Measurements from ENCODE around the gene EGLN2.

Gene EGLN2

GRCh38 chr19:40777937-40778705 lies 20.9 kb upstream of the EGLN2 start, which contains the start of gene RAB4B (continued):
- TF ChIP-seq KLF17 (tag by site-specific recombination; IDR thresholded peaks at IDR 0.05) (peak; percentile 55), ZBTB10 (tag by site-specific recombination; IDR thresholded peaks at IDR 0.05) (peak; percentile 82), ZBTB11 (tag by site-specific recombination; conservative IDR thresholded peaks at IDR 0.05; ENCODE audit: low read depth) (peak; percentile 87), ZNF292 (tag by site-specific recombination; IDR thresholded peaks at IDR 0.05; ENCODE audit: borderline replicate concordance, low read depth) (no peak), KLF9 (tag by site-specific recombination; IDR thresholded peaks at IDR 0.05; ENCODE audit: low read depth) (peak; percentile 93), MEIS1 (CRISPR knock-in tag; IDR thresholded peaks at IDR 0.05; ENCODE audit: borderline replicate concordance) (no peak), OSR2 (tag by site-specific recombination; IDR thresholded peaks at IDR 0.05) (0 out of 2 replicates have a peak, but pooled peaks have one; percentile 21), KLF16 (tag by site-specific recombination; IDR thresholded peaks at IDR 0.05) (peak; percentile 88), ZSCAN18 (tag by site-specific recombination; IDR thresholded peaks at IDR 0.05) (no peak), ZNF654 (tag by site-specific recombination; IDR thresholded peaks at IDR 0.05; ENCODE audit: low read depth) (no peak), ZXDB (tag by site-specific recombination; IDR thresholded peaks at IDR 0.05) (peak; percentile 62; the same call in 1 of the 2 replicates), ZNF324 (tag by site-specific recombination; IDR thresholded peaks at IDR 0.05) (peak; percentile 36; the same call in 1 of the 2 replicates), HOXA7 (CRISPR knock-in tag; IDR thresholded peaks at IDR 0.05; ENCODE audit: borderline replicate concordance) (no peak), ZNF335 (tag by site-specific recombination; conservative IDR thresholded peaks at IDR 0.05) (peak; percentile 95), ZBTB17 (tag by site-specific recombination; IDR thresholded peaks at IDR 0.05) (peak; percentile 99), ZNF596 (tag by site-specific recombination; IDR thresholded peaks at IDR 0.05) (no peak), KLF1 (tag by site-specific recombination; IDR thresholded peaks at IDR 0.05) (peak; percentile 79), KLF7 (tag by site-specific recombination; IDR thresholded peaks at IDR 0.05; ENCODE audit: borderline replicate concordance) (peak; percentile 65; the same call in 1 of the 2 replicates), GLIS2 (tag by site-specific recombination; IDR thresholded peaks at IDR 0.05) (peak; percentile 100), ZNF629 (tag by site-specific recombination; IDR thresholded peaks at IDR 0.05) (peak; percentile 38), ZBTB21 (tag by site-specific recombination; IDR thresholded peaks at IDR 0.05) (peak; percentile 27), ZBTB8A (tag by site-specific recombination; IDR thresholded peaks at IDR 0.05) (no peak; the same call in 1 of the 2 replicates)
- TF ChIP-seq, protein P1, sequence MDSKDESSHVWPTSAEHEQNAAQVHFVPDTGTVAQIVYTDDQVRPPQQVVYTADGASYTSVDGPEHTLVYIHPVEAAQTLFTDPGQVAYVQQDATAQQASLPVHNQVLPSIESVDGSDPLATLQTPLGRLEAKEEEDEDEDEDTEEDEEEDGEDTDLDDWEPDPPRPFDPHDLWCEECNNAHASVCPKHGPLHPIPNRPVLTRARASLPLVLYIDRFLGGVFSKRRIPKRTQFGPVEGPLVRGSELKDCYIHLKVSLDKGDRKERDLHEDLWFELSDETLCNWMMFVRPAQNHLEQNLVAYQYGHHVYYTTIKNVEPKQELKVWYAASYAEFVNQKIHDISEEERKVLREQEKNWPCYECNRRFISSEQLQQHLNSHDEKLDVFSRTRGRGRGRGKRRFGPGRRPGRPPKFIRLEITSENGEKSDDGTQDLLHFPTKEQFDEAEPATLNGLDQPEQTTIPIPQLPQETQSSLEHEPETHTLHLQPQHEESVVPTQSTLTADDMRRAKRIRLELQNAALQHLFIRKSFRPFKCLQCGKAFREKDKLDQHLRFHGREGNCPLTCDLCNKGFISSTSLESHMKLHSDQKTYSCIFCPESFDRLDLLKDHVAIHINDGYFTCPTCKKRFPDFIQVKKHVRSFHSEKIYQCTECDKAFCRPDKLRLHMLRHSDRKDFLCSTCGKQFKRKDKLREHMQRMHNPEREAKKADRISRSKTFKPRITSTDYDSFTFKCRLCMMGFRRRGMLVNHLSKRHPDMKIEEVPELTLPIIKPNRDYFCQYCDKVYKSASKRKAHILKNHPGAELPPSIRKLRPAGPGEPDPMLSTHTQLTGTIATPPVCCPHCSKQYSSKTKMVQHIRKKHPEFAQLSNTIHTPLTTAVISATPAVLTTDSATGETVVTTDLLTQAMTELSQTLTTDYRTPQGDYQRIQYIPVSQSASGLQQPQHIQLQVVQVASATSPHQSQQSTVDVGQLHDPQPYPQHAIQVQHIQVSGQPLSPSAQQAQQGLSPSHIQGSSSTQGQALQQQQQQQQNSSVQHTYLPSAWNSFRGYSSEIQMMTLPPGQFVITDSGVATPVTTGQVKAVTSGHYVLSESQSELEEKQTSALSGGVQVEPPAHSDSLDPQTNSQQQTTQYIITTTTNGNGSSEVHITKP (tag by site-specific recombination; IDR thresholded peaks at IDR 0.05) = peak; percentile 44
- TF ChIP-seq, protein P2, sequence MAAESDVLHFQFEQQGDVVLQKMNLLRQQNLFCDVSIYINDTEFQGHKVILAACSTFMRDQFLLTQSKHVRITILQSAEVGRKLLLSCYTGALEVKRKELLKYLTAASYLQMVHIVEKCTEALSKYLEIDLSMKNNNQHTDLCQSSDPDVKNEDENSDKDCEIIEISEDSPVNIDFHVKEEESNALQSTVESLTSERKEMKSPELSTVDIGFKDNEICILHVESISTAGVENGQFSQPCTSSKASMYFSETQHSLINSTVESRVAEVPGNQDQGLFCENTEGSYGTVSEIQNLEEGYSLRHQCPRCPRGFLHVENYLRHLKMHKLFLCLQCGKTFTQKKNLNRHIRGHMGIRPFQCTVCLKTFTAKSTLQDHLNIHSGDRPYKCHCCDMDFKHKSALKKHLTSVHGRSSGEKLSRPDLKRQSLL (tag by site-specific recombination; IDR thresholded peaks at IDR 0.05) = peak; percentile 35; the same call in 1 of the 2 replicates
